ENCODE measurements around the gene GNAT1.
A peak's percentile ranks its signal among the peaks of the same experiment; 100 is the strongest.
"Not testable (repeated sequence)": the region's sequence is repeated elsewhere in the genome, so short reads cannot be mapped to it uniquely, and the experiment has no call there.

GNAT1 gene

DNA sequence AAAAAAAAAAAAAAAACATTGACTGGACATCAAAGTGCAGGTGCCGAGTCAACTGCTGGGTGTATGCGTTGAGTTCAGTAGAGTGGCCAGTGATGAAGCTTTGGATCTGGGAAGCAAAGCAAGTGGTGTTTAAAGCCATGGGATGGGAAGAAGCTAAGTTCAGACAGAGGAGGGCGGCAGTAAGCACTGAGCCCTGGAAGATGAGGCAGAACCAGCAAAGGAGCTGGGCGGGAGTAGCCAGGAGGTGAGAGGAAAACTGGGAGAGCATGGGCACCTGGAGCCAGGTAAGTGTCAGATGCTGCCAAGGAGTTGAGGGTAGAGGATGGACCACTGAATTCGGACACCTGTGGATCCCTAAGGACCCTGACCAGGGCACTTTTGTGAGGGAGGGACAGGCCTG, 33.2 kb downstream of the GNAT1 start:
- DNase-seq = no peak

DNA sequence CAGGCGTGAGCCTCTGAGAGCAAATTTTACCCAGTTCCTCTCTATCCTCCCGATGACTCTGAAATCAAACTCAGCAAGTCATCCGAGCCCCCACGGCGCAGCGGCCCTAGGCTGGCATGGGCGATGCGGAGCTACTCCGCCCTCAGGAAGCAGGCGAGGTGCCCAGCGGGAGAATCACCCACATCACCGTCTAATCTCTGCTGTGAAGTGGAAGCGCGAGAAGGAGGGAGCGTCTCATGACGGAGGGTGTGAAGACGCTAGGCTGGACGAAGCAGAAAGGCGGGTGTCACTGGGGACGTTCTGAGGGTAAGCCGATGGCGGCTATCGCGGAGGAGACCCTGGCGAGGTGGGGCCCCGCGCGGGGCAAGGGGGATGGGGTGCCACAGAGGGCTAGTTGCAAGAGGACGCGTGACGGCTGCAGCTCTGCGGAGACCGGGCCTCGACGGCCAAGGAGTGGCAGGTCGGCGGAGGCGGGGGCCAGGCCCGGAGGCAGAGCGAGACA, 35.5 kb downstream of the GNAT1 start:
- DNase-seq = peak in 4 of 6 experiments; percentile 26 to 65 (median 42)

DNA sequence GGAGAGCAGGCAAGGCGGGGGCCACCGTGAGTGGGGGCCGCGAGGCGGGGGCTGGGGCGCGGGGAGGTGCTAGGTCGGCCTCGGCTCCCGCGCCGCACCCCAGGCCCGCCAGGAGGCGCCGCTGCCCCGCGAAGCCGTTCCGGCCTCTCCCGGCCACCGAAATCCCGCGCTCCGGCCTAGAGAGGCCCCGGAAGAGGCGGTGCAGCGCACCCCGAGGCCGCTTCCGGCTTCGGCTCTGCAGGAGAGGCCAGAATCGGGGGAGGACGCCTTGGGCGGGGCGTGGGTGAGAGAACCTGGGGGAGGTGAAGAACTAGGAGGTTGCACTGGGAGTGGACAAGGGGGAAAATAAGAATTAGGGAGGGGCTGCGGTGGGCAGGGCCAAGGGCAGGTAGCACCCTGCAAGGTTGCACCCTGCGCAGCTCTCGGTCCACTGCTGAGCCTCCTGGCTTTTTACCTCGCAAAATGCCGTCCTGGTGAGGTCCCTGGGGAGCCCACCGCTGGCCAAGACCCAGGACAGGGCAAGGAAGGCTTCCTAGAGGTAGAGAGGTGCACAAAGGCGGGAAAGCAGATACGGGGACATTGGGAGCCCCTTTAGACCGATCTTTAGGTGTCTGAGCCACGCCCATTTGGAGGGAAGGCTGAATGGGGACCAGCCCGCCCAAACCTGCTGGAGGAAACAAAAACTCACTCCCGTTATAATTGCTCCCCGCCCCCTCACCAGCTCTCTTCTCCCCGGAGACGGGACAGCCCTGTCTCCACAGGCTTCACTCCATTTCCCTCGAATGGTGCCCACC, 36.2 kb downstream of the GNAT1 start:
- DNase-seq = peak; percentile 79 to 89 (median 86)

DNA sequence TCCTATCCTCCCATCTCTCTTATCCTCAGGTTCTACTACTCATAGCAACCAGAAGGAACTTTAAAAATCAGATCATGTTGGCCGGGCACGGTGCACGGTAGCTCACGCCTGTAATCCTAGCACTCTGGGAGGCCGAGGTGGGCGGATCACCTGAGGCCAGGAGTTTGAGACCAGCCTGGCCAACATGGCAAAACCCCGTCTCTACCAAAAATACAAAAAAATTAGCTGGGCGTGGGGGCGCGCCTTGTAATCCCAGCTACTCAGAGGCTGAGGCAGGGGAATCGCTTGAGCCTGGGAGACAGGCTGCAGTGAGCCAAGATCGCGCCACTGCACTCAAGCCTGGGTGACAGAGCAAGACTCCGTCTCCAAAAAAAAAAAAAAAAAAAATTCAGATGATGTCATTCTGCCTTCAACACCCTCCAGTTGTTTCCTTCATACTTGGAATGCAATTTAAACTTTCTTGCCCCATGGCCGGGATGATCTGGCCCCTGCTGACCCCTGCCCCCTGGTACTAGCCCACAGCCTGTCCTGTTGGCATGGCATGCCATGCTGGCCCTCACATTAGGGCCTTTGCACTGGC, 36.9 kb downstream of the GNAT1 start:
- not testable (repeated sequence) for DNase-seq

DNA sequence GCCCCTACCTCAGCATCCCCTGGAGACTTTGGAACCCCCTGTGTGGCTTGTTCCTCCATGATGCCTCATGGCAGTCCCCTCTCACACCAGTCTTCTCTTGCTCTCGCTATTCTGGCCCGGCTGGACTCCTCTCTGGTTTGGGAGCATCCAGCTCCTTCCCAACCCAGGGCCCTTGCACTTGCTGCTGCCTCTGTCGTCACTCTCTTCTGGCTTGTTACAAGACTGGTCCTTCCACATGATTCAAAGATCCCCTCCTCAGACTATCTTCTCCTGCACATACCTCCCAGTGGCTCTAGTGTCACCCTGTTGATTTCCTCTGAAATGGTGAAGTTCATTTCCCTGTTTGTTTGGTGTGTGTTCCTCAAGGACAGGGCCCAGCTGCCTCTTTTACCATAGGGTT, 38.1 kb downstream of the GNAT1 start:
- DNase-seq = no peak

DNA sequence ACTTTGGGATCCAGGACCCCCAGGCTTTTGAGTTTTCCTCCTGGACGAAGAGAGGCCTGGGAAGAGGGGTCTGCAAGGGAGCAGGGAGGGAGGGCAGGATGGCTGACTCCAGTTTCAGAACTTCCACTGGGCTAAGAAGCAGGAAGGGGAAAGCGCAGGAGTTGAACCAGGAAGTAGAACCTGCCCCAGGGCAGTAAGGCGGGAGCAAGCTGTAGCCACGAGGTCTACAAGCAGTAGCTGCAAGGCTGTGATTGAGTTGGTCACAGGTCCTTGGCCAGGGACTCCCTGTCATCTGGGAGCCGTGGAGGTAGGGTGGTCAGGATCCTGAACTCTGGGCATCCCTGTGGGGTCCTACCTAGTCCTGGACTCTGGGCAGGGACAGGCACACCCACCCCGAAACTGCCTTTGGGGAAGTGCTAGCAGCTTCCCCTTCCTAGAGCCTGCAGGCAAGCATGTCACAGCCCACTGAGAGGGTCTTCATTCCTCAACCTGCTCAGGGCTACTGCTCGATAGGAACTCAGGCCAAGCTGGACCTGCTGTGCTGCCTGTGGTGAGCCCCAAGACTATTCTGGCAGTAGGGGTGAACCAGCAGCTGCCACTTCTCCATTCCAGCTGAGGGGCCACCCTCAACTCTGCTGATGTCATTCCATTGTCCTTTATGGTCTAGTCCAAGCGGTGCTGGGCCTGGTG, 38.8 kb downstream of the GNAT1 start:
- DNase-seq = no peak

DNA sequence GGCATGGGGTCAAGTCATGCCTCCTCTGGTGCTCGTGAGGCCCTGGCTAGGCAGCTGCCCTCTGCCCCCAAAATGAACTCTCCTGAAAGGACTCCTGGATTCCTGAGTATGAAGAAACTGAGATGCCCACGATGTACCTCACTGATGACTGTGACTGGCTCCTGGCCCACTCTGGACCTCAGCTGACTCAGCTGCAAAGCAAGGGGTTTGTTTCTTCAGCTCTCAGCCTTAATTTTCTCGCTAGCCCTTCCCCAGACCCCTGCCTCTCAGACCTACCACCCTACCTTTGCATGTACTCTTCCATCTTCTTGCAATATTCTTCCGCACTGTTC, 39.4 kb downstream of the GNAT1 start:
- DNase-seq = no peak

DNA sequence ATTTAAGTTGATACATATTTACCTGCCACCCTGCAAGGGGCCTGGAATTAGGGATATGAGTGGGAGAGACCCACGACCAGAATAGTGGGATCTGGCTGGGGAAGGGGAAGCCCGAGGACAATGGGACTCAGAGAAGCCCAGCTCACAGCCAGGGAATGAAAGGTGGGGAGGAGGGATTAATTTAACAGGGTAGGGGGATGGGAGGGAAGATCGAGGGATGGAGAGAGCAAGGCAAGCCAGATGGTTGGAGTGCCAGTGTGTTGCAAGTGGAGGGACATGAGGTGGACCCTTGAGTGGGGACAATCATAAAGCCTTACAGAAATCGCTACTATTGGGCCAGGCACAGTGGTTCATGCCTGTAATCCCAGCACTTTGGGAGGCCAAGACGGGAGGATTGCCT, 40.2 kb downstream of the GNAT1 start:
- DNase-seq = no peak

DNA sequence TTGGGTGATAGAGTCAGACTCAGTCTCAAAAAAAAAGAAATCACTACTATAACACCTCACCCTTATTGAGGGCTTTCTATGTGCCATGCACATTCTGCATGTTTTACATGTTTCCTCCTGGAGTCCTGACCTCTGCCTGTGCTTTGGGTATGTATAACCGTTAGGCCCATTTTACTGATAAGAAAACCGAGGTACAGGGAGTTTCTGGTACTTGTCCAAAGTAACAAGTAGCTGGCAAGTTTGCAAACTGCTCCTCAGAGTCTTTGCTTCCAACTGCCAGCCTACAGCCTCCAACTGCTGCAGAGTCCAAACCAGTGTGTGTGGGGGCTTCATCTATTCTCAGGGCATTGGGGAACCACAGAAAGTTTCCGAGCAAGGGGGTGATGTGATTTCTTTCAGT, 40.9 kb downstream of the GNAT1 start:
- no peak for DNase-seq

DNA sequence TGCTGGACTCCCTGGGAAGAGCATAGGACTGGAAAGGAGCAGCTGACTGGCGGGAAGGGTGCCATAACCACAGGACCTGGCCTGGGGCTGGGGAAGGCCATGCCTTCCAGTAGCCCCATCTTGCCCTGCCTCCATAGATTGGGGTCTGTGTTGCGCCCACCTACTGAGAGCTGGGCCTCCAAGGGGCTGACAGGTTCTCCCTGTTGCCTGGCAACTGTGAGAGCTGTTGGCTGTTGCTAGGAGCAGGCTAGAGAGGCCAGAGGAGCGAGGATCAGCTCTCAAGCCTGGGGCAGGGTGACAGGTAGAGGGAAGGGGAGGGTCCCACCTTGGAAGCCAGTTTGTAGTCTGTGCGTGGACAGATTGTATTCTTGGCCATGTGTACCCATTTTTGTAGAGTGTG, 41.8 kb downstream of the GNAT1 start:
- DNase-seq = no peak

DNA sequence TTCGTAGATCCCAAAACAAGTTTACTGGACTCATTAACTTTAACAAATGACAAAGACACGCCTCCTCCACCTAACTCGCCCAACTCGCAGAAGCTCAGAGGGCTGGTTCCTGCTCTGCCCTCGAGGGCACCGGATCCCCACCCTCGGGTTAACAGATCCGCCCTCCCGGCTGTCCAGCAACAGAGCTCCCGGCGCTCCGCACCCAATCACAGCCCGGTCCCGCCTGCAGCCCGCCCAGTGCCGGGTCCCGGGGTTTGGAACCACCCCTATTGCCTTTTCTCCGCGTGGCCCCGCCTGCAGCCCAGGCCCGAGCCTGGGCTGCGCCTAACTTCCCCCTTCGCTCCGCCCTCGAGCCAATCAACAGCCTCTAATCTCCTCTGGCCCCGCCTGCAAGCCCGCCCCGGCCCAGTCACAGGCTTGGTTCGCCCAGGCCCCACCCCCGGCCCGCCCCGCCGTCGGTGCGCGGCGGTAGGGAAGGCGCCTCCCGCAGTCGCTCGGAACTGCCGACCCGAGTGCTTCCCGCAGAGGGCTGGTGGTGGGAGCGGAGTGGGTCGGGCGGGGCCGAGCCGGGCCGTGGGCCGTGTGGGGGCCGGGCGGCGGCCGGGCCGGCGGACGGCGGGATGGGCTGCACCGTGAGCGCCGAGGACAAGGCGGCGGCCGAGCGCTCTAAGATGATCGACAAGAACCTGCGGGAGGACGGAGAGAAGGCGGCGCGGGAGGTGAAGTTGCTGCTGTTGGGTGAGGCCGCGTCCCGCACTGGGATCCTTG, 44.5 kb downstream of the GNAT1 start, which contains the start of gene GNAI2:
GNAI2 (plus strand) TSS at position 489 of the 768 bp plus-strand sequence; CDS start at position 621, 132 bp downstream.
- peak; percentile 95 to 99 (median 98) for DNase-seq

DNA sequence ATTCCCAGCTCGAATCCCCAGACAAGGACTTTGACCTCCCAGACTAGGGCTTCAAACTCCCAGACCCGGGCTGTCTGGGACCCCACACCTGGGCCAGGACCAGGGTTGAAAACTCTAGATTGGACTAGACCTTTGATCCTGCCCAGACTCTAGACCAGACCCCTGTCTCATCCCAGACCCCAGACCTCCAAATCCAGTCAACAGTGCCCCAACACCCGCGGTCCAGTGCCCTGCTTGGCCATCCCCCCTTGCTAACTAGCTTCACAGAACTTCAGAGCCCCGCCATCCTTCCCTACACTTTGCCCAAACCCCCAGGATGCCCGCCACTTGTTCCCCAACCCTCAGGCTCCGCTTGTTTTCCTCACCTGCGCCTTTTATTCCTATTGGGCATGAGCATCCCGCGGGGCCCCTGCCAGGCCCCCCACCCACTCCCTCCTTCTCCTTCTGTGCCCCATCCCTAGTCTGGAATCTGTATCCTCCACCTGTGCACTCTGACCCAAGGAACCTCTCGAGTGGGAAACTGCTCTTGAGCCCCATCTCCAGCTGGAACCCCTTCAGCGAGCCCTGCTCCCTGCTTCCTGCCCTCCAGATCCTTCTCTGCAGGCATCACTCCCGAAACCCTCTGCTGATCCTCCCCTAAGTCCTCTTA, 45.2 kb downstream of the GNAT1 start:
- peak in 1 of 6 experiments; percentile 27 for DNase-seq

DNA sequence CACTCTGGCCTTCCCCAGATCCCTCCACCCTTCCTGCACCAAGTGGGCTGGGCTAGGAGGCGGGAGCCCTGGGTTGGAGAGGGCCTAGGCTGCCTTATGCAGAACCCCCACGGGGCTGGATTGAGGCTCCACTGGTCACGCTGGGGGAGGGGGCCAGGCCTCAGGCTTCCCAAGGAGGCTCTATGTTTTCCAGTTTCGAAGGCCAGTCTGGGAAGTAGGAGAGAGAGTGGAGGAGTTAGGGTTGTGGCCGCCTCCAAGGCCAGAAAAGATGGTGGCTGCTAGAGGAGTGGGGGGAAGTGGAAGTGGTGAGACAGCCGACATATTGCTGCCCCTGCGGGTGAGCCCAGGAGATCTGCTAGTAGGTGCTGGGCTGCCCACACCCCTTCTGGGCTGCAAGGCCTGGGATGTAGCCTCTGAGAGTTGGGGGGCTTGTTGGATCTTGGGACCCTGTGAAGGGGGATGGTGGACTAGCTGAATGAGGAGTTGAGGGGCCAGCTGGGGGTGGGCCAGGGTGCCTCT, 45.8 kb downstream of the GNAT1 start:
- DNase-seq = peak in 4 of 6 experiments; percentile 23 to 59 (median 46)

DNA sequence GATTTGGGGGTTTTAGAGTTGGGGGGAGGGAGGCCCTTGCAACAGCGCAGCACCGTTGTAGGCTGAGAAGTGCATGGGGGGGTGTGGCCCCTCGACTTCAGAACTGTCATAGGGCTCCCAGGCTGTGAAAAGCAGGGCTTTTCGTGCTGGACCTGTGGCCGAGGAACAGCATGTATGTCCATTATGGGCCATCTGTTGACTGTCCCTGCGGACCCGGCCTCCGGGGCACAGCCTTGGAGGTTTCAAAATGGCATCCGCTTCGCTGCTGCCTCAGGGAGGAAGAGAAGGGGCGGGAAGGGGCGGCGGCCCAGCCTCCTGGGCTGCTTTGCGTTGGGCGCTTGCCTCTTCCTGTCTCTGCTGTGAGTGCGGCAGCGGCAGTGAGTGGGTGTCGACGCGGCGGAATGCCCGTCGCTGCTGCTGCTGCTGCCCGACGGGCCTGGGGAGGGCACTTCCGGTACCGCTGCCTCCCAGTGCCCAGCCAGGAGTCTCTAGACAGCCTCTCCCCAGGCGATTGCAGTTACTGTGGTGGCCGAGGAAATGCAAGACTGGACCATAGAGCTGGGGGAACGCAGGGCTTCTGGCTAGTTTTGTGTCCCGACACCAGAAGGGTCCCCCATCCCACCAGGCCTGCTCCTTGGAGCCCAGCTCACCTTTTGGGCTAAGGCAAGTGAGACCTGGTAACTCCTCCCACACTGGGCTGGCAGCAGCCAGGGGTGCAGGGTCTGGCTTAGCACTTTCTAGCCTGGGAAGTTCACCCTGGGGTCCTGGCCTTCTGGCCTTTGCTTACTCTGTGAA, 46.5 kb downstream of the GNAT1 start:
- DNase-seq = peak; percentile 74 to 84 (median 82)

DNA sequence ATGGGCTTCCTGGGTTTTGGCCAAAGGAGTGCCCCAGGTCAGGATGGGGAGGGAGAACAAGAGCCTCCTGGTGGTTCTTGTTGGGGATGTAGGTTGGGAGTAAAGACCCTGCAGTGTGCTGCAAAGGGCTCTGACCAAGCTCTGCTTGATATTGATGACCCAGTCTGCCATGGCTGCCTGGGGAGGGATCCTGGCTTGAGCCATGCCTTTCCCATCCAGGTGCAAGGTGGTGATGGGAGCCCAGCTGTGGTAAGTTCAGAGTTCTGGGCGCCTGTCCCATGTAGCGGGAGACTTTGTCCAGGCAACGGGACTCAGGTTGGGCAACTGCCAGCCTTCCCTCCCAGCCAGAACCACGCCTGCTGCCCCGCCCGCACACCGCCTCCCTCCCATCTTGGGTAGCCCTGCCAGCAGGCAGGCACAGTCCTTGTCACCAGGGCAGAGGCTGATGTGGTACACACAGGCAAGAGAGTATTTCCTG, 47.2 kb downstream of the GNAT1 start:
- DNase-seq = no peak

DNA sequence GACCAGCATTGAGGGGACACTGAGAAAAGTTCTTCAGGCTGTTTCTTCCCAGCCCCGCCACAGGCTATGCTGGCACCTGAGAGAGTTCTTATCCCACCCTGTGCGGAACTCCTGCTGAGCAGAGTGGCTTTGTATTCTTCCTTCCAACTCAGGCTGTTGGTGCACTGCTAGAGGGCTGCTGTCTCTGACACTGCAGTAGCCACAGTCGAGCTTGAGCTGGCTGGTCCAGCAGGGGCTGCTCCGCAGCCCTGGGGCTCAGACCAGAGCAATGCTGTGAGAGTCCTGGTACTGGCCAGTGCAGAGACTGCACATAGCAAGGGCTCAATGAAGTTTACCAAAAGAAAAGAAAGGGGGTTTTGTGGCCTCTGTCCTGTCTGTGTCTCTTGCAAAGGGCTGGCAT, 48.2 kb downstream of the GNAT1 start:
- DNase-seq = no peak

DNA sequence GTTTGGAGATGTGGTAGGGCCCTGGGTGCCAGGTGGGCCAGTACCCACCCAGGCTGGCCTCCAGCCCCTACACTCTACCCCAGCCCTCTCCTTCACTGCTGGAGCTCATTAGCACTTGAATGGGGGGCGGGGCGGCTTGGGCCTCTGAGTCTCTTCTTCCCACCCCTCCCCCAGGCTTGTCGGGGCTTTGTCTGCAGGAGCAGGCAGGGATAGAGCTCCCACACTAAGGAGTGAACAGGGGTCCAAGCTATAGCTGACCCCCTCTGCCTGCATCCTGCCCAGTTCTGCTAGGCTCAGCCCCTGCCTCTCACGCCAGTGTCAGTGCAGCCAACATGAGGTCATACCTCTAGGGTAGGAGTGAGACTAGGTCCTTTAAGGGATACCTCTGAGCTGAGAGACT, 49.8 kb downstream of the GNAT1 start:
- no peak for DNase-seq

DNA sequence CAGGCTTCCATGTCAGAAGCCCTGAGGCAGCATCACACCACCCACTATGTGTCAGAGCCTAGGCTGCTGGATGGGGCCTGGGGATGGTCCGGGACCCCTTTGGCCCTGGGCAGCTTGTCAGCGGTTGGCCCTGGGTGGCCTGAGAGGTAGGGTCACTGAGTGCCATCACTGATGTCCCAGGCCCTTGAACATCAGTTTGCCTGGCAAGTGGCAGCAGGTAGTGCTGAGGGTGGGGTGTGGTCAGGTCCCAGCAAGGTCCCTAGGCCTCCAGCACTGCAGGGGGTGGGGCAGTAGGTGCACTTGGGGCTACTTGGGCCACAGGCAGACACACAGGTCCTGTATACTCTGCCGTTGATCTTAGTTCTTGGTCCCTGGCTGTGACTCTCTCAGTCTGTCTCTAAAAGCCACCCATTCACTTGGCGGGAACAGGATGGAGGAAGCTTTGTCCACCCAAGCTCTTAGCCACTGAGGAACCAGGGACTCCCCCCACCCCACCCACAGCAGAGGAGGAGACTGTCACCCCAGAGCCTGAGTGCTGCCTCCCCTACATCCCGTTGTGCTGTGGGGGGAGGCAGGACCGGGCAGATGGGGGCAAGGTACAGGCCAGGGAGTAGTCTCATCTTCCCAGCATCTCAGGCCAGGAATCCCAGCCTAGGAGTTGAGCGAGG, 50.4 kb downstream of the GNAT1 start:
- DNase-seq = no peak

DNA sequence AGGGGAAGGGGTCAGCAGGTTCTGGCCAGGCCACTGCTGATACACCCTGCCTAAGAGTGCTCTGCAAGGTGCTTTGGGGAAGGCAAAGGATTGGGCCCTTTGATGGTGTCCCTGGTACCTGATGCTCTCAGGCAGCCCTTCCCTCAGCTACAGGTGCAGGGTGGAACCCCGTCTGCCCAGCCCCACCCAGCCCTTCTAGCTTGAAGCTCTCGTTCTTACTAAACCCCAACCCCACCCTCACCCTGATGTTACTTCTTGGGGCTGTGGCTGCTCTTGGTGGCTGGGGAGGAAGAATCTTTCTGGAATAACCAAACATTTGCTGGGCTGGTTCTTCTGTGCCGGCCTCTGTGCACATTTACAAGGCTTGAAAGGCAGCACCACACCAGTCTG, 51.0 kb downstream of the GNAT1 start:
- no peak for DNase-seq

DNA sequence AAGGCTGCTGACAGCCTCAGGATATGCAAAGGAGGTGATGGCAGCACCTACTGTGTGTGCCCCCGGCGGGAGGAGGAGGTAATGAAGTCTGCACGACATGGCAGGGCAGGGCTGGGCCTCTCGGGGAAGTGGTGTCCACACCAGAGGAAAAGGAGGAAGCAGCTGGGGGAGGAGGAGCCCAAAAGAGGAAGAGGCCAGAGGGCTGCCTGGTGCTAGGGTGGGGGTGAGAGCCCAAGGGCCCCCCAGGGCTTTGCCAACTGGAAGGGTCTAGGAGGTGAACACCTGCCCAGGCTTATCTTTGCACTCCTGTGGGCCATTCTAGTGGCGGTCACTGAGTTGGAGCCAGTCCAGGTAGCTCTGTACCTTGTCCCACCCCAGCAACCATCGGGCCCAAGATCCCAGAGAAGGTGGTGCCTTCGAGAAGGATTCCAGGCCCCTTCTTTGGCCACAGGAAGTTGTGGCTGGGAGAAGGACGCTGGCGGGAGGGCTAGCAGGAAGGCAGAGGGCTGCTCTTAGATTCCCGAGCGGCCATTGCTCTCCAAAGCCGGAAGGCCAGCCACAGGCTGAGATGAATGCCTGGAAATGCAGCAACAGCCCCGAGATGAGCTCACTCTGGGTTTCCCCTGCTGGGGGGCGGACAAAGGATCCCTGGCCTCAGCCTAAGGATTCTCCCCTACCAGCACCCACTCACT, 51.6 kb downstream of the GNAT1 start:
- DNase-seq = no peak

All from stimulated activated naive CD4-positive, alpha-beta T cell (primary cell).